GM12874 (cell line): Measurements from ENCODE around the gene SMYD3.

Experiments used
- CTCF ChIP-seq: IDR thresholded peaks from 2 replicates; pipeline ENCODE4 v1.5.1; 2011; ENCODE audit warnings: low read depth, mild to moderate bottlenecking, control low read depth, low read length, moderate library complexity; ENCODE audit not compliant: insufficient read depth

SMYD3 gene

GRCh38 chr1:246350745-246351144, 156.3 kb downstream of the SMYD3 start:
- no peak for TF ChIP-seq CTCF

GRCh38 chr1:246343937-246344336, 163.1 kb downstream of the SMYD3 start:
- no peak for TF ChIP-seq CTCF

GRCh38 chr1:246343251-246343650, 163.8 kb downstream of the SMYD3 start:
- no peak for TF ChIP-seq CTCF

- TF ChIP-seq CTCF, result no peak
Measured at GRCh38 chr1:246338546-246338945, 168.5 kb downstream of the SMYD3 start.

GRCh38 chr1:246338098-246338497, 169.0 kb downstream of the SMYD3 start:
- TF ChIP-seq CTCF, result no peak

GRCh38 chr1:246335151-246335550, 171.9 kb downstream of the SMYD3 start:
- TF ChIP-seq CTCF, result no peak

- TF ChIP-seq CTCF, result no peak
Measured at GRCh38 chr1:246333855-246334254, 173.2 kb downstream of the SMYD3 start.

- TF ChIP-seq CTCF, result no peak
Measured at GRCh38 chr1:246332078-246332477, 175.0 kb downstream of the SMYD3 start.
